Renal cortical epithelial cell (primary cell): ENCODE data around the gene SLC9A8. TPM values are rescaled to one million over a fixed set of nuclear protein-coding genes. Genes with fewer than 3 reads are reported as not detected.

Experiments used
- total RNA-seq: library from RNA; depleted of rRNA; stranded (reverse); fragments of >200 nt; gene quantifications from 2 replicates; pipeline ENCODE4 v1.2.3, GENCODE V29; 2014

Gene SLC9A8
- total RNA-seq, 1 donor from 2014 or later: 10.3 TPM

Other genes starting within 250 kb of the SLC9A8 start
- 0.52 and 7.1 TPM in 2 replicates for gene PTGIS, start 244.7 kb upstream of the SLC9A8 start, total RNA-seq
- gene B4GALT5, start 99.0 kb upstream of the SLC9A8 start, total RNA-seq: 53.8 and 59.9 TPM in 2 replicates
- gene SPATA2, start 102.7 kb downstream of the SLC9A8 start, total RNA-seq: 0.87 and 5.7 TPM in 2 replicates
- 180 and 196 TPM in 2 replicates for gene RNF114, start 123.6 kb downstream of the SLC9A8 start, total RNA-seq
- gene SNAI1, start 170.2 kb downstream of the SLC9A8 start, total RNA-seq: 0.52 and 2.7 TPM in 2 replicates